GM10847 (cell line): Measurements from ENCODE around the gene BAX.

Experiments
- POLR2A ChIP-seq: IDR thresholded peaks from 2 replicates; pipeline ENCODE4 v1.6.1; 2011; ENCODE audit not compliant: insufficient read length; ENCODE audit errors: extremely low read depth

The BAX gene

DNA sequence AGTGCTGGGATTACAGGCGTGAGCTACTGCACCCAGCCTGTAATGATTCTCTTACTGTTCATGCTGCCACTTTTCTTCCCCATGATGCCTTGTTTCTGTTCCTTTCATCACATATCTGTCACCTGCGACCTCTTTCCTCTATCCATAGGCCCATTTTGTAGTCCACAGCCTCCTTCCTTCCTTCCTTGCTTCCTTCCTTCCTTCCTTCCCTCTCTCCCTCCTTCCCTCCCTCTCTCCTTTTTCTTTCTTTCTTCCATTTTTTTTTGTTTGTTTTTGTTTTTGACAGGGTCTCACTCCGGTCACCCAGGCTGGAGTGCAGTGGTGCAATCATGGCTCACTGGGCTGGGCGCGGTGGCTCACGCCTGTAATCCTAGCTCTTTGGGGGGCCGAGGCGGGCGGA, 34.2 kb downstream of the BAX start:
- no peak for TF ChIP-seq POLR2A

DNA sequence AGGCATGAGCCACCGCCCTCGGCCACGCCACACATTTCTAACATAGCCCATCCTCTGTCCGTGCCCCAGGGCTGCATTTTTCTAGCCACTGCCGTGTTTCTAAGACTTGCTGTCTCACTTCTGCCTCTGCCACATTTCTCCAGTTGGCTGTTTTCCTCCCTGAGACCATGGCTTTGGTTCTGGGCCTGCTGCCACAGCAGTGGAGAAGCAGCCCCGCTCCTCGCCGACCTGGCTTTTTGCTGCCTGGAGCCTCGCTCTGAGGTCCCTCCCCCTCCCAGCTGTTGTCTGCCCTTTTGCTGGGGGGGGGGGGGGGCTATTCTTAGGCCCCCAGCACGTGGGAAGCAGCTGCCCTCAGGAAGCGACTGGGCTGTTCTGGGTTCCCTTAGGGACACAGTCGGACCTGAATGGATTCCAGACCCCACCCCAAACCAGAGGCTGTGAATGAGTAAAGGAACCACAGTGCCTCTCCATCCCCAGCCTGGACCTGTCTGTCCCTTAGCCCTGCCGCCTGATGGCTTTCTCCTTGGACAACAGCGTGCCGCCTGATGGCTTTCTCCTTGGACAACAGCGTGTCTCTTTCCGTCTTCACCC, 35.1 kb downstream of the BAX start:
- no peak for TF ChIP-seq POLR2A

GRCh38 chr19:48990400-48990799, 35.7 kb downstream of the BAX start:
- no peak for TF ChIP-seq POLR2A

DNA sequence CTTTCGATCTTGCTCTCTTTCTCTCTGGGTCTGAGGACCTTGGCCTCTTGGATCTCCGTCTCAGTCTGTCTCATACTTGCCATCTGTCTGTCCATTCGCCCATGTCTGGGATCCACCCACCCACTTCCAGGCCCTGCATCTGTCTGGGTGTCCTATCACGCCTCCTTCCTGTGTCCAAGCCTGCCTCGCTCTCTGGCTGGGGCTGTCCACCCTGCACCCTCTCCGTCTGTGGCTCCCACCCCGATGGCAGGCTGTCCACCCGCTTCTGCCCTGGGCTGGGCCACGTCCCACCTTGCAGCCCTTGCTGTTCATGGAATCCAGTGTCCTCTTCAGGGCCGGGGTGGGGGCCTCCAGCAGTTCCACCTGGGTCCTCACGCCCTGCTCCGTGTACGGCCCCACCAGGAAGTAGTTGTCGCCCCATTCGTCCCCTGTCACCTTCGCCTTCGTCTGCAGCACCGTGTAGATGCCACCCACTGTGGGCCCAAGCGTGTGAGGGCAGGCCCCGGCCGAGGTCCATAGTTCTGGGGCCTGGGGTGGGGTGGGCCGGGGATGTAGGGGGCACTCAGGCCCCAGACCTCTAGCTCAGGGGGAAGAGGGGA, 36.4 kb downstream of the BAX start:
- no peak for TF ChIP-seq POLR2A

DNA sequence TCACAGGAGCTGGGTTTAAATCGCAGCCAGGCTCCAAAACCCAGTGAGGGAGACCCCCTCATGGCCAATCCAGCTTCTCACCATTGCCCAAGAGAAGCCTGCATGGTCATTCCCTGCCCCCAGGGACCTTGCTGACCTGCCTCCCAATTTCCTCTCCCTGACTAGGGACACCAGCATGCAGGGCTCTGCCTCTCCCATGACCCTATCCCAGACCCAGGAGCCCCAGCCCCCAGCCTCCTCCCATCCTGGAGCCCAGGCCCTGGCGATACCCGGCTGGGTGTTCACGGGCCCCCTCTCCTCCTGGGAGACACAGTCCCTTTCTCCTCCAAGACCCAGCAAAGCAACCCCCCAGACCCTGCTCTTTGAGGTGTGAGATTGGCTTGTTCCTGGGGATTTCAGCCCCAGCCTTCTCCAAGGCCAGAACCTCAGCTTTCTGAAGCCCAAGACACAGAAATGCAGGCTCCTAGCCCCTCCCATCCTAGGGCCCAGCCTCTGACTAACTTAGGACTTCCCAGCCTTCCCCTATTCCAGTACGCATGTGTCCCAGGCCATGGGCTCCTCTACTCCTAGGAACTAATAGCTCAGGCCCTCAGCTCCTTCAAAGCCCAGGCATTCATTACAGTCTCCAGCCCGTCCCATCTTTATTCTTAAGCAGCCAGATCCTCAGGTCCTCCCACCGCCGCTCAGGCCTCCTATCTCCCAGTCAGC, 37.4 kb downstream of the BAX start:
- TF ChIP-seq POLR2A: no peak

DNA sequence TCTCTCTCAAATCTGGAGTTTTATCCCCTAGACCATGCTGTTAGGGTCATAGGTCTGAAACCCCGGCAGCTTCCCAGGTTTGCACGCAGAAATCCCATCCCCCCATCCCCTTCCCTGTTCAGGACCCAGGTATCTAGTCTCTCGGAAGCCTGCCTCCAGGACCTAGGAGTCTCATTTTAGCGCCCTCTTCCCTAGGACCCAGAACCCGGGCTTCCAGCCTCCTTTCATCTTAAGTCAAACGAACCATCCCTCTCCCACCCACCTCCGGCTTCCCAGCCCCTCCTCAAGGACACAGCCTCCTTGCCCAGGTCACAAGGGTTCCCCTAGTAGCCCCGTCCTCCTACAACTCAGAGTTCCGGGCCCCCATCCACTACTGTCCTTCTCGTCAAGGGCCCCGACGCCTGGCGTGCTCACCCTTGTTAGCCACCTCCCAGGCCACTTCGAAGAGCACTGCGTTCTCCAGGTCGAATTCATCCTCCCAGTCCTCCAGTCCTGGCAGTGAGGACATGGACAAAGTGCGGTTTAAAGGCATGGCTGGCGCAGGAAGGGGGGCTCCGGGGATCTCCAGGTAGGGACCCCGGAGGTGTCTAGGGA, 38.0 kb downstream of the BAX start:
- no peak for TF ChIP-seq POLR2A

DNA sequence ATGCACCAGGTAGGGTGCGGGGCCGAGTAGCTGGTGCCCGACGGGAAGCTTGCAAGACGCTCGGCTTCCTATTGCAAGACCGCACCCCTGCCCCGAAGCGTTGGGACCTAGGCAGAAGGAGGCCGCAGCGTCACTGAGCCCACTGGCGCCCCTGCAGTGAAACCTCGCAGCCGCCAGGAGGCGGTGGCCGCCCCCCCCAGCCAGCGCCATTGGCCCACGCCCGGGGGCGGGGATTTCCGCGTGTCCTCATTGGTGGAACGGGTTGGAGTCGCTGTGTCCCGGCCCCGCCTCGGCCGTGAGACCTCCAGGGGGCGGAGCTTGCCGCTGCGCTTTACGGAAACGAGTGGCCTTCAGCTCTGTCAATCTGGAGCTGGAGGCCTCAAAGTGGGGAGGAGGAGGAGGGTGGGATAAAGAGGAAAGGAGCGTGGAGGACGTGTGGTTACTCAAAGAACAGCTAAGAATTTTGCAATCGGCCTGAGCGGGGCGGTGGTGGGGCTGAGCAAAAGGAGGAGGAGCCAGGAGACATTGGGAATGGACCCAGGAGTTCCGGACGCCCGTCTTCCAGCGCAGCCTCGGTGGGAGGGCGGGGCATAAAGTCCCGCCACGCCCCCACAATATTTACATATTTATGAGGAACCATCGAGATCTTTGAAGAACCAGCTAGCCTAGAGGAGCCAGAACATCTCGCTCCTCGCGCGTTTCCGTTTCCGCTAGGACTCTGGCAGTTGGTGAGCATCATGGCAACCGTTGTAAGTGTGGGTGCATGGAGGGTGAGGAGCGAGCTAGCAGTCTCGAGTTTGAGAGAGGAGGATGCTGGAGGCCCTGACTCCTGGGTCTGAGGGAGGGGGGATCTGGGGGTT, 38.7 kb downstream of the BAX start, which contains the start of the genes GYS1 and RUVBL2:
Gene GYS1 (minus strand): TSS at position 135 of the 860 bp plus-strand sequence. CDS start 197 bp downstream, outside the sequence.
Gene RUVBL2 (plus strand): TSS at position 713 of the 860 bp plus-strand sequence. CDS start 25 bp downstream, at position 738.
- peak; percentile 75 for TF ChIP-seq POLR2A

DNA sequence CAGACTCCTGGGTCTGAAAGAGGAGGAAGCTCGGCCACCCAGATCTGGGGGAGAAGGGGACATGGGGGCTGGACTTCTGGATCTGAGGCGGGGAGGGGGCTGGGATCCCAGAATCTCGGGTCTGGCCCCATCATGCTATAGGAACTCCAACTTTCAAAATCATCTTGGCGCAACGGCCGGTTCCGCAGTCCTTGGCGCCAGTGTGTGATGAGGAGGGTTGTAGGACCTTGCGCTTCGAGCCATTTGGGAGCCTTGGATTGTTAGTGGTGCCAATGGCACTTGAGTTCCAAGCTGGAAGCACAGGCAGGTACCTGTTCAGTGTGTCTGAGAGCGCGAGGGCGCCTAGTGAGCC, 39.3 kb downstream of the BAX start:
- no peak for TF ChIP-seq POLR2A

GRCh38 chr19:48997972-48998371, 43.3 kb downstream of the BAX start:
- no peak for TF ChIP-seq POLR2A

GRCh38 chr19:48999481-49000325, 45.0 kb downstream of the BAX start:
- no peak for TF ChIP-seq POLR2A

DNA sequence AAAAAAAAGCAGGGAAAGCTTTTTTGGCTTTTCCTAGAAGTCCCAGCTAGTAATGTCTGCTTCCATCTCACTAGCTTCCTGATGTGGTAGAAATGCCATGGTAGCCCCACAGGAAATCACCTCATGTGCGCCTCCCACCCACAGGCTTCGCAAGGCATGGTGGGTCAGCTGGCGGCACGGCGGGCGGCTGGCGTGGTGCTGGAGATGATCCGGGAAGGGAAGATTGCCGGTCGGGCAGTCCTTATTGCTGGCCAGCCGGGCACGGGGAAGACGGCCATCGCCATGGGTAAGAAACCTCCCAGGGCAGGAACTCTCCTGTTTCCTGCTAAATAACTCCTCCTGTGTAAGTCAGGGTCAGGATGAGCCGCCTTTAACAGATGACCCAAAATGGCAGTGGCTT, 49.5 kb downstream of the BAX start:
- TF ChIP-seq POLR2A: no peak

DNA sequence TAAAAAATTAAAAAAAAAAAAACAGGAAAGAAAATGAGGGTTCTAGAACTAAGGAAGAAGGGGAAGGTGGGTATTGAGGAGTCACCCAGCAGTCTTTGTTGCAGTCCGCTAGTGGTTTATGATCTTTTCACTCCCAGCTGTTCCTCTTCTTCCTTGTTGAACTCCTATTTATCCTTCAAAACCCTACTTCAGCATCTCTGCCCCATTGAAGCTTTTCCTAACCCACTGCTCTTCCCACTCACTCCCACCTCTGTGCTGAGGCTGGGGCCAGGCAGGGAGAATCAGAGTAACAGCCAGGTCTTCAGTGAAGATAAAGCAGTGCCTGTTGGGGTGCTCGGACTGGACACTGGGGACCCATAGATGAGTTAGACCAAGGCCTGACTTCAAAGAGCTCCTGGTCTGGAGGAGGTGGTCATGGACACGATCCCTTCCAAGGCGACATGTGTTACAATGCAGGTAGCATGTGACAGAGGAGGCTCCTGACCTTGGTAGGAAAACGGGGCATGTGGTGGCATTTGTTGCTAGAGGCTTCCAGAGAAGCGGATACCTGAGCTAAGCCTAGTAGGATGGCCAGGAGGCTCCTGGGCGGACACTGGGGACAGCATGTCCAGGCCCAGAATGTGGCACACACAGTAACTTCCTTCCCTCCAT, 50.4 kb downstream of the BAX start:
- TF ChIP-seq POLR2A: no peak

DNA sequence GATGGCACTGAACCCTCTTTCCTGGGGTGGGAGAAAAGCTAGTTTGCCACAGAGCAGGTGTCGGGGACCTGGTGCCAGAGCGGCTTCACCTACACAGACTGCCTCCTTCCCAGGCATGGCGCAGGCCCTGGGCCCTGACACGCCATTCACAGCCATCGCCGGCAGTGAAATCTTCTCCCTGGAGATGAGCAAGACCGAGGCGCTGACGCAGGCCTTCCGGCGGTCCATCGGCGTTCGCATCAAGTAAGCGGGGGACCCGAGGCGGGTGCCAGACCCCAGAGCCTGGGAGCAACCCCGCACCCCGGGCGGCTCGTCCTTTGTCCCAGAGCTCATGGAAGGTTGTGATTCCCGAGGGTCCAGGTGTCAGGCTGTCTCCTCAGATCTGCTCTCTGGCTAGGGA, 52.2 kb downstream of the BAX start:
- no peak for TF ChIP-seq POLR2A

DNA sequence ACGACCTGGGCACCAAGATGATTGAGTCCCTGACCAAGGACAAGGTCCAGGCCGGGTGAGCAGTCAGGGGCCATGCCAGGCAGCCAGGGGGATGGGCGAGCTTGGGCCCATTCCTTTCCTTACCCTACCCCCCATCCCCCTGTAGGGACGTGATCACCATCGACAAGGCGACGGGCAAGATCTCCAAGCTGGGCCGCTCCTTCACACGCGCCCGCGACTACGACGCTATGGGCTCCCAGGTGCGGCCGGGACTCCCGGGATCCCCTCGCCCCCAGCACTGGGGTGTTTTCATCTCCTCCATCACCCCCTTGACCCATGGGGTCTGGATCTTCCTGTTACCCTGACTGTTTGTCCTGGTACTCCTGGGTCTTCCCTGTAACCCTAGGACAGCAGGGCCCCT, 55.2 kb downstream of the BAX start:
- no peak for TF ChIP-seq POLR2A

DNA sequence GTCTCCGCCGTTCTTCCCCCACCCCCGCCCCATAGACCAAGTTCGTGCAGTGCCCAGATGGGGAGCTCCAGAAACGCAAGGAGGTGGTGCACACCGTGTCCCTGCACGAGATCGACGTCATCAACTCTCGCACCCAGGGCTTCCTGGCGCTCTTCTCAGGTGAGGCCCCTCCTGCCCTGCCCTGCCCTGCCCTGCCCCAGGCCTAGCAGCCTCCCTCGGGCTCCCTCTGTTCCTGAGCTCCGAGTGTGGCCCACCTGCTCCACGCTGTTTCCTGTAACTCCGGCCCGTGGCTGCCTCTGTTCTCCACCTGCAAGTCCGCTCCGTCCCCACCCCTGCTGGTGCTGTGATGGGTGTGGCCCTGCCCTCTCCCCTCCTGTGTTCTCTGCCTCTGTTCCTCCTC, 55.8 kb downstream of the BAX start:
- no peak for TF ChIP-seq POLR2A
